Liver (tissue), 9 donors: Measurements from ENCODE around the gene SYNPR. TPM values are rescaled to one million over a fixed set of nuclear protein-coding genes. Genes with fewer than 3 reads are reported as not detected.
"Not testable (repeated sequence)": the region's sequence is repeated elsewhere in the genome, so short reads cannot be mapped to it uniquely, and the experiment has no call there.

Experiments
- DNase-seq: peaks from one replicate; pipeline ENCODE4 v3.0.0-alpha.2; 2017; ENCODE audit warnings: low spot score
- H3K27ac ChIP-seq, 2 donors: one replicate each; pipeline ENCODE4 v1.7.0; 2013; ENCODE audit warnings: inconsistent platforms in 2 of 2, low read length in 2 of 2, control low read depth in 1 of 2, low read depth in 1 of 2, mild to moderate bottlenecking in 1 of 2
- H3K27me3 ChIP-seq, 4 donors: one replicate each; pipeline versions ENCODE4 v1.6.1 to v1.7.0; 2013; ENCODE audit warnings: low read length in 3 of 4, inconsistent platforms in 1 of 4, mild to moderate bottlenecking in 1 of 4, moderate library complexity in 1 of 4; ENCODE audit not compliant: control insufficient read depth in 4 of 4, insufficient read depth in 4 of 4
- H3K36me3 ChIP-seq, 4 donors: one replicate each; pipeline versions ENCODE4 v1.6.1 to v1.7.0; 2013; ENCODE audit warnings: low read length in 3 of 4, mild to moderate bottlenecking in 3 of 4, low read depth in 1 of 4, moderate library complexity in 1 of 4; ENCODE audit not compliant: control insufficient read depth in 4 of 4, insufficient read depth in 3 of 4
- H3K4me1 ChIP-seq, 4 donors: one replicate each; pipeline versions ENCODE4 v1.6.1 to v1.7.0; 2013; ENCODE audit warnings: low read length in 3 of 4, mild to moderate bottlenecking in 3 of 4, moderate library complexity in 1 of 4; ENCODE audit not compliant: control insufficient read depth in 4 of 4, insufficient read depth in 4 of 4
- H3K4me3 ChIP-seq, 3 donors: one replicate each; pipeline versions ENCODE4 v1.6.1 to v1.7.0; 2013; ENCODE audit warnings: low read length in 3 of 3, control low read depth in 1 of 3, low read depth in 1 of 3, mild to moderate bottlenecking in 1 of 3
- H3K9ac ChIP-seq, 2 donors: one replicate each; pipeline ENCODE4 v1.7.0; 2013; ENCODE audit warnings: low read length in 2 of 2, mild to moderate bottlenecking in 2 of 2, moderate library complexity in 2 of 2, control low read depth in 1 of 2, low read depth in 1 of 2
- H3K9me3 ChIP-seq, 4 donors: one replicate each; pipeline versions ENCODE4 v1.6.1 to v1.7.0; 2013; ENCODE audit warnings: low read length in 3 of 4; ENCODE audit not compliant: control insufficient read depth in 4 of 4
- ATF3 ChIP-seq: IDR thresholded peaks from 2 replicates; pipeline ENCODE4 v1.6.1; 2016; ENCODE audit warnings: antibody characterized with exemption
- CTCF ChIP-seq: fragments of 150-350 bp; IDR thresholded peaks from 2 replicates; pipeline ENCODE4 v1.5.1; 2017; ENCODE audit warnings: improper control_type of control experiment, low read depth, low read length; ENCODE audit not compliant: missing input control
- EGR1 ChIP-seq, 2 donors: IDR thresholded peaks; 2 replicates each; pipeline ENCODE4 v1.6.1; 2016 to 2018; ENCODE audit warnings: antibody characterized with exemption in 2 of 2, low read depth in 2 of 2
- FOXA1 ChIP-seq: IDR thresholded peaks from 2 replicates; pipeline ENCODE4 v1.6.1; 2016; ENCODE audit warnings: antibody characterized with exemption
- GABPA ChIP-seq, 2 donors: IDR thresholded peaks in 1 of 2; conservative IDR thresholded peaks in 1 of 2; 2 replicates each; pipeline ENCODE4 v1.6.1; 2016; ENCODE audit warnings: antibody characterized with exemption in 2 of 2, mild to moderate bottlenecking in 1 of 2, moderate library complexity in 1 of 2
- HNF4A ChIP-seq, 2 donors: conservative IDR thresholded peaks; 2 replicates each; pipeline ENCODE4 v1.6.1; 2016; ENCODE audit warnings: antibody characterized with exemption in 2 of 2, mild to moderate bottlenecking in 2 of 2
- NR2F2 ChIP-seq: IDR thresholded peaks from 2 replicates; pipeline ENCODE4 v1.6.1; 2016; ENCODE audit warnings: antibody characterized with exemption
- RAD21 ChIP-seq, 2 donors: IDR thresholded peaks; 2 replicates each; pipeline ENCODE4 v1.6.1; 2016; ENCODE audit warnings: antibody characterized with exemption in 2 of 2, mild to moderate bottlenecking in 2 of 2
- REST ChIP-seq: IDR thresholded peaks from 2 replicates; pipeline ENCODE4 v1.6.1; 2016; ENCODE audit warnings: antibody characterized with exemption, mild to moderate bottlenecking
- RXRA ChIP-seq, 2 donors: IDR thresholded peaks; 2 replicates each; pipeline ENCODE4 v1.6.1; 2017 to 2018; ENCODE audit warnings: antibody characterized with exemption in 2 of 2, mild to moderate bottlenecking in 1 of 2
- SP1 ChIP-seq: IDR thresholded peaks from 2 replicates; pipeline ENCODE4 v1.6.1; 2018; ENCODE audit warnings: antibody characterized with exemption, mild to moderate bottlenecking
- TAF1 ChIP-seq: conservative IDR thresholded peaks from 2 replicates; pipeline ENCODE4 v1.6.1; 2016; ENCODE audit warnings: antibody characterized with exemption, mild to moderate bottlenecking
- YY1 ChIP-seq: IDR thresholded peaks from 2 replicates; pipeline ENCODE4 v1.6.1; 2016; ENCODE audit warnings: antibody characterized with exemption, mild to moderate bottlenecking
- ZBTB33 ChIP-seq: IDR thresholded peaks from 2 replicates; pipeline ENCODE4 v1.6.1; 2016; ENCODE audit warnings: antibody characterized with exemption
- WGBS: extraction: QIAGEN DNeasy Blood & Tissue Kit; methylation state at CpG from one replicate; pipeline ENCODE4 v1.1.7; 2013; 5-methylcytosine and 5-hydroxymethylcytosine counted together
- polyA plus RNA-seq, 2 donors: library from polyadenylated mRNA; stranded (reverse) in 1 of 2; unstranded in 1 of 2; fragments of 200-250 nt in 1 of 2; fragments of >200 nt in 1 of 2; fragmentation: Nextera tagmentation in 1 of 2; extraction: Ambion mirVana in 1 of 2; gene quantifications; one replicate each; pipeline versions ENCODE4 v1.2.1 to v1.2.3, GENCODE V29; 2013 to 2015
- total RNA-seq, 2 donors: library from RNA; depleted of rRNA; stranded (reverse); fragments of >200 nt; gene quantifications; one replicate each; pipeline ENCODE4 v1.2.3, GENCODE V29; 2014
- donor health status: healthy.
- donor health status: healthy.
- donor health status: healthy.
- donor health status: healthy.
- donor health status: healthy.

The SYNPR gene
- total and polyA plus RNA-seq, 4 donors = not detected

GRCh38 chr3:63251499-63251898, 26.6 kb upstream of the SYNPR start:
- Histone ChIP-seq H3K27me3 (peaks cover 0 to 6% (median under 1%) of the 10 kb centered on the region in 4 donors), H3K9me3 (no peaks in the 10 kb centered on the region), H3K36me3 (no peaks in the 10 kb centered on the region), H3K4me3 (no peak overlapping the region), H3K27ac (no peak overlapping the region), H3K4me1 (no peaks in the 10 kb centered on the region), H3K9ac (no peak overlapping the region)
- no peak for DNase-seq
- 31% methylated on average over 7 of the region's 7 CpGs for WGBS
- TF ChIP-seq EGR1 (IDR thresholded peaks at IDR 0.05; ENCODE audit: low read depth in 2 of 2) (no peak), CTCF (no peak), GABPA (IDR thresholded peaks at IDR 0.05 in 1 of 2, conservative IDR thresholded peaks at IDR 0.05 in 1 of 2) (no peak), REST (no peak), RAD21 (IDR thresholded peaks at IDR 0.05) (no peak), HNF4A (conservative IDR thresholded peaks at IDR 0.05) (no peak), ATF3 (no peak), ZBTB33 (no peak), TAF1 (no peak), FOXA1 (no peak), SP1 (no peak), NR2F2 (no peak), RXRA (IDR thresholded peaks at IDR 0.05) (no peak), YY1 (no peak)

- H3K9ac ChIP-seq, H3K4me1 ChIP-seq, H3K4me3 ChIP-seq, H3K9me3 ChIP-seq, H3K27me3 ChIP-seq, H3K27ac ChIP-seq, DNase-seq, H3K36me3 ChIP-seq: not testable (repeated sequence)
- WGBS = 74% methylated on average over 9 of the region's 9 CpGs
Observed at GRCh38 chr3:63255819-63256218, 22.3 kb upstream of the SYNPR start.
